HepG2 (cell line): Measurements from ENCODE around the gene ABCA13. TPM values are rescaled to one million over a fixed set of nuclear protein-coding genes. Genes with fewer than 3 reads are reported as not detected.

Experiments used
- ATAC-seq: fragments of 200-7000 bp; cut with Tn5 transposase; 3 replicates; pipeline ENCODE4 v1.9.1; 2020; ENCODE audit warnings: mild to moderate bottlenecking, moderate library complexity
- BruUV-seq: library from RNA; stranded (reverse); fragments of 400-500 nt; replicated peaks from 2 replicates; lab custom pipeline; 2021; lab: Mats Ljungman, UMichigan
- CTCF ChIA-PET: fragments of 300-600 bp; formaldehyde crosslinking; extraction: SDS; loops from one replicate; lab custom pipeline; 2021; ENCODE audit warnings: low total read pairs, inconsistent platforms, low intra/inter-chr PET ratio; lab: Yijun Ruan, JAX
- POLR2A ChIA-PET: fragments of 350-600 bp; sonication (Branson Sonifier 250); formaldehyde crosslinking; loops from one replicate; lab custom pipeline; 2020; ENCODE audit warnings: antibody characterized with exemption, inconsistent platforms; lab: Yijun Ruan, JAX
- DNase-seq: peaks from one replicate; pipeline ENCODE4 v3.0.0-alpha.2; 2015; ENCODE audit warnings: low spot score
- FAIRE-seq: peaks from 3 replicates; lab custom pipeline; 2011; peaks lifted over from hg19 to GRCh38; lab: Jason Lieb, UNC
- H2AFZ ChIP-seq: one replicate; pipeline ENCODE4 v1.6.1; 2011; ENCODE audit warnings: low read length, inconsistent platforms
- H3K27ac ChIP-seq: fragments of 300-600 bp; 3 replicates; pipeline ENCODE4 v1.8.0; 2011; ENCODE audit warnings: mixed run types, mild to moderate bottlenecking, mixed read lengths, low read length, inconsistent platforms; ENCODE audit not compliant: insufficient read depth; ENCODE audit errors: extremely low read length
- H3K27me3 ChIP-seq, 2 experiments: fragments of 200-600 bp in 1 of 2; 2 replicates in 1 of 2; 3 replicates in 1 of 2; pipeline versions ENCODE4 v1.6.0 to v1.8.0; 2011; ENCODE audit warnings: low read length in 2 of 2, mild to moderate bottlenecking in 2 of 2, moderate library complexity in 2 of 2, inconsistent platforms in 1 of 2; ENCODE audit not compliant: insufficient read depth in 2 of 2, control insufficient read depth in 1 of 2
- H3K36me3 ChIP-seq, 2 experiments: fragments of 200-600 bp in 1 of 2; replicated peaks in 1 of 2; 2 replicates in 1 of 2; 3 replicates in 1 of 2; pipeline versions ENCODE4 v1.5.1 to v1.8.0; 2011; ENCODE audit warnings: low read length in 2 of 2, inconsistent platforms in 1 of 2; ENCODE audit not compliant: insufficient read depth in 2 of 2, control insufficient read depth in 1 of 2
- H3K4me1 ChIP-seq: 2 replicates; pipeline ENCODE4 v1.5.1; 2012; ENCODE audit warnings: low read length, inconsistent platforms; ENCODE audit not compliant: insufficient read depth
- H3K4me2 ChIP-seq: 2 replicates; pipeline ENCODE4 v1.6.0; 2011; ENCODE audit warnings: low read depth, low read length, inconsistent platforms
- H3K4me3 ChIP-seq, 3 experiments: fragments of 200-600 bp in 1 of 3; sonication (generic), shearing (Covaris generic) in 1 of 3; replicated peaks in 1 of 3; 2 replicates each; pipeline ENCODE4 v1.5.1; 2011 to 2016; ENCODE audit warnings: low read length in 3 of 3, inconsistent platforms in 2 of 3, low read depth in 2 of 3, mild to moderate bottlenecking in 2 of 3, control low read depth in 1 of 3, mixed read lengths in 1 of 3; ENCODE audit not compliant: insufficient read depth in 1 of 3
- H3K79me2 ChIP-seq: one replicate; pipeline ENCODE4 v1.6.1; 2011; ENCODE audit warnings: low read length, inconsistent platforms; ENCODE audit not compliant: insufficient read depth
- H3K9ac ChIP-seq: 2 replicates; pipeline ENCODE4 v1.6.0; 2011; ENCODE audit warnings: mild to moderate bottlenecking, low read depth, low read length, inconsistent platforms; ENCODE audit not compliant: insufficient read depth
- H3K9me3 ChIP-seq: 2 replicates; pipeline ENCODE4 v1.5.1; 2012; ENCODE audit warnings: mild to moderate bottlenecking, low read length
- H4K20me1 ChIP-seq: 2 replicates; pipeline ENCODE4 v1.6.0; 2011; ENCODE audit warnings: inconsistent platforms, mild to moderate bottlenecking, low read length, moderate library complexity; ENCODE audit not compliant: insufficient read depth
- ZNF710 ChIP-seq: sonication (generic); formaldehyde crosslinking; IDR thresholded peaks from 2 replicates; pipeline ENCODE4 v1.5.0; 2020; ENCODE audit warnings: mild to moderate bottlenecking, missing genetic modification reagents, borderline replicate concordance
- WGBS: methylation state at CpG from one replicate; pipeline ENCODE4 v1.1.6; 2017; ENCODE audit warnings: low lambda C conversion rate; 5-methylcytosine and 5-hydroxymethylcytosine counted together
- in situ Hi-C: cut with HindIII; loops from 2 replicates; pipeline ENCODE4 v1.10.0; 2017; ENCODE audit warnings: low pct_unique_long_range_greater_than_20kb; ENCODE audit not compliant: extremely low pct_ligation_motif_present
- intact Hi-C: fragments of 100-400 bp; cut with micrococcal nuclease; formaldehyde crosslinking; loops from one replicate; pipeline ENCODE4 v1.10.0; 2022; ENCODE audit not compliant: unreplicated experiment
- polyA plus RNA-seq, 8 experiments: library from polyadenylated mRNA; depleted of rRNA in 3 of 8; stranded (reverse) in 7 of 8; unstranded in 1 of 8; fragments of >200 nt; fragmentation: Illumina TruSeq in 4 of 8; extraction: Trizol in 4 of 8; gene quantifications; 2 replicates each; pipeline versions ENCODE4 v1.2.1 to v1.2.3, GENCODE V29; 2011 to 2016; ENCODE audit warnings: low read depth in 4 of 8, missing spikeins in 1 of 8, mixed read lengths in 1 of 8; ENCODE audit not compliant: insufficient read depth in 1 of 8
- total RNA-seq, 5 experiments: library from RNA; depleted of rRNA; stranded (reverse); fragments of >200 nt; fragmentation: Illumina TruSeq; extraction: Trizol; gene quantifications; 2 replicates each; pipeline ENCODE4 v1.2.3, GENCODE V29; 2016; ENCODE audit warnings: low read depth in 1 of 5
- TF ChIP-seq, protein P1 (sequence below): sonication (generic); formaldehyde crosslinking; IDR thresholded peaks from 2 replicates; pipeline ENCODE4 v1.9.0; 2021; ENCODE audit warnings: missing genetic modification reagents, borderline replicate concordance

Gene ABCA13
- total and polyA plus RNA-seq, 2 of the 13 experiments (the other 11 are each of a cell fraction or from before 2014, with no cell fraction given) = 0.03 TPM; not detected in 1

DNA sequence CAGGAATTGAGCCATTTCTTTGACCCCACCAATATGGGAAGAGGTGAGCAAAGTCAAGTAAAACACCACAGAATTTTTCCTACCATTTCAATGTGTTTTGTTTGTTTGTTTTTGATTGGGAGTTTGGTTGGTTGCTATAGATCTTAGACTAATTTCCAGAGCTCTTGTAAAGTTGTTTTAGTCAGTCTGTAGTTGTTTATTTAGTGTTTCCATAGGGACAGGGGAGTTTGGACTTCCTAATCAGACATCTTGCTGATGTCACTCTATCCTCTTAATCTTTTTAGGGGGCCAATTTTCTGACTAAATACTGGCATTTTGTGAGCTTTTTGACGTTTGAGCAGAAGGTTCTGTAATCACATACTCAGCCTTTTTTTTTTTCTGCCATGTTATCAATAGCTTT lies 266.9 kb downstream of the ABCA13 start (continued):
- TF ChIP-seq, protein P1, sequence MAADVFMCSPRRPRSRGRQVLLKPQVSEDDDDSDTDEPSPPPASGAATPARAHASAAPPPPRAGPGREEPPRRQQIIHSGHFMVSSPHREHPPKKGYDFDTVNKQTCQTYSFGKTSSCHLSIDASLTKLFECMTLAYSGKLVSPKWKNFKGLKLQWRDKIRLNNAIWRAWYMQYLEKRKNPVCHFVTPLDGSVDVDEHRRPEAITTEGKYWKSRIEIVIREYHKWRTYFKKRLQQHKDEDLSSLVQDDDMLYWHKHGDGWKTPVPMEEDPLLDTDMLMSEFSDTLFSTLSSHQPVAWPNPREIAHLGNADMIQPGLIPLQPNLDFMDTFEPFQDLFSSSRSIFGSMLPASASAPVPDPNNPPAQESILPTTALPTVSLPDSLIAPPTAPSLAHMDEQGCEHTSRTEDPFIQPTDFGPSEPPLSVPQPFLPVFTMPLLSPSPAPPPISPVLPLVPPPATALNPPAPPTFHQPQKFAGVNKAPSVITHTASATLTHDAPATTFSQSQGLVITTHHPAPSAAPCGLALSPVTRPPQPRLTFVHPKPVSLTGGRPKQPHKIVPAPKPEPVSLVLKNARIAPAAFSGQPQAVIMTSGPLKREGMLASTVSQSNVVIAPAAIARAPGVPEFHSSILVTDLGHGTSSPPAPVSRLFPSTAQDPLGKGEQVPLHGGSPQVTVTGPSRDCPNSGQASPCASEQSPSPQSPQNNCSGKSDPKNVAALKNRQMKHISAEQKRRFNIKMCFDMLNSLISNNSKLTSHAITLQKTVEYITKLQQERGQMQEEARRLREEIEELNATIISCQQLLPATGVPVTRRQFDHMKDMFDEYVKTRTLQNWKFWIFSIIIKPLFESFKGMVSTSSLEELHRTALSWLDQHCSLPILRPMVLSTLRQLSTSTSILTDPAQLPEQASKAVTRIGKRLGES (CRISPR knock-in tag) = no peak

DNA sequence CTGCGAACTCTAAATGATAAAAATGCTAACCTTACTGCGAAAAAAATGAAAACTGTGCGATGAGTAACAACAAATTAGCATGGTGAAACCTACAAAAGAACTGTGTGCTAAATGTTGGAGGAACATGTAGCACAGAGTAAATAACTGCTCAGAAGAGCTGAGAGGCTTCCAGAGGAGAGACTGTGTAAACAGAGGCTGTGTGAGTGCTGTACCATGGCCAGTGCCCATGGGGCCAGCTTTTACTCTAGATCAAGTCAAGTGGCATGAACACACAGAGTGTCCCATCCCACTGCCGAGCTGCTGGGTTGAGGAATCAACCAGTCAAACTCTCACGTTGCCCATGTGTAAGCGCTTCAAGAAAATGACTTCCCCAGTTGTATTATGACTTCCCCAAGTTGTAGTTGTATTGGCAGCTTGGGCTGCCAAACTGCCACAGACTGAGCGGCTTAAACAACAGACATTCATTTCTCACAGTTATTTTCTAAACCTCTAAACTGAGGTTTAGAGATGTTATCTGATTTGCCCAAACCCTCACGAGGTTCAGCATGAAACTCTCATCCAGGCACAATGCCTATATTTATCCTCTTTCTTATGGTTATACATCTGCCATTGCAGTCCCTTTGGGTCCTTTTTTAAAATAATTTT lies 270.7 kb downstream of the ABCA13 start:
- Histone ChIP-seq H3K9ac (no peak overlapping the region), H3K79me2 (no peaks in the 10 kb centered on the region), H3K27me3 (no peaks in the 10 kb centered on the region), H4K20me1 (no peaks in the 10 kb centered on the region), H3K4me3 (no peak overlapping the region), H3K4me2 (no peak overlapping the region), H3K36me3 (no peaks in the 10 kb centered on the region), H2AFZ (no peak overlapping the region), H3K27ac (no peak overlapping the region), H3K4me1 (no peaks in the 10 kb centered on the region), H3K9me3 (no peaks in the 10 kb centered on the region)
- DNase-seq = no peak
- intact Hi-C loops (no loop called here), in situ Hi-C loops (no loop called here)
- CTCF ChIA-PET = no interaction called here
- ATAC-seq = no peak; the same call in 2 of the 3 replicates
- POLR2A ChIA-PET = no interaction called here
- no TSS peak for BruUV-seq
- TF ChIP-seq ZNF710 (CRISPR knock-in tag) = no peak
- WGBS = 18% methylated on average over 6 of the region's 8 CpGs
- no peak for FAIRE-seq
